ENCODE data around the gene CLEC4F. TPM values are rescaled to one million over a fixed set of nuclear protein-coding genes. Genes with fewer than 3 reads are reported as not detected.

Gene CLEC4F
- polyA plus RNA-seq, 1 donor (not counting 4 experiments of a cell fraction or from before 2014, with no cell fraction given): not detected

DNA sequence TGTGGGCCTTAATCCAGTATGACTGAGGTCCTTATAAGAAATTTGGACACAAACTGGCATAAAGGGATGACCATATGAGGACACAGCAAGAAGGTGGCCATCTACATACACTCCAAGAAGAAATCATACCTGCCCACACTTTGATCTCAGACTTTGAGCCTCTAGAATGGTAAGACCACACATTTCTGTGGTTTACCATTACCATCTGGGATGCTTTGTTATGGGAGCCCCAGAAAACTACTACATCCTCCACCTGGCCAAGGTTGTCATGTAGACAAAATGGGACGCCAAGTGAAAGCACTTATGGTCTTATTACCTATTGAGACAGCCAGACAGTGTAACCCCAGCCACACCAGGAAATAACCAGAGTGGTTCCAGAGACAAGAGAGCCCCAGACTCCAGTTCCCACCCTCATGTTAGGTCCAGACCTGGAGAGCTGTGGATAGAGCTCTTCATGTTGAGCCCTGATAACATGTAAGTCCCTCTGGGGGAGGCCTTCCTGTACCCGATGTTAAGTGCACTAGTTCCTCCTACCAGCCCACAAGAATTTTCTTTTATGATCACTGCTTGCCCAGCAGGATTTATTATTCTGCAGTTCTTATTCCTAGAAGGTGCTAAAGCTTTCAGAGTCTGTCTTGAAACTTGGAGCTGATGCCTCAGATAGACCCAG is 47.8 kb downstream of the CLEC4F start:
- H4K20me1 ChIP-seq (ENCODE audit: control insufficient read depth, extremely low read depth, insufficient read depth, low read length): no peaks in the 10 kb centered on the region
- H2AFZ ChIP-seq (ENCODE audit: control insufficient read depth, low read length): no peak overlapping the region
- DNase-seq (ENCODE audit: low read depth, low spot score) (no peak), FAIRE-seq (no peak)
- H3K36me3 ChIP-seq (ENCODE audit: control insufficient read depth in 2 of 2, extremely low read depth in 1 of 2, insufficient read depth in 2 of 2, low read length in 2 of 2): no peaks in the 10 kb centered on the region
- H3K4me3 ChIP-seq (ENCODE audit: control insufficient read depth in 2 of 3, extremely low read depth in 1 of 3, insufficient read depth in 2 of 3, low read depth in 1 of 3, low read length in 3 of 3): no peak overlapping the region
- dilution Hi-C loops (cut with MboI; ENCODE audit: extremely low pct_ligation_motif_present, low sequenced_read_pairs): no loop called here
- no peaks in the 10 kb centered on the region for H3K79me2 ChIP-seq (ENCODE audit: control insufficient read depth, insufficient read depth, low read length)
- H3K4me2 ChIP-seq (ENCODE audit: control insufficient read depth, extremely low read depth, insufficient read depth, low read depth, low read length): no peak overlapping the region
- no peak overlapping the region for H3K9ac ChIP-seq (ENCODE audit: control insufficient read depth, extremely low read depth, insufficient read depth, low read length)
- peaks cover 18% of the 10 kb centered on the region for H3K27me3 ChIP-seq (ENCODE audit: control insufficient read depth, extremely low read depth, insufficient read depth, low read length)
- no peaks in the 10 kb centered on the region for H3K9me3 ChIP-seq (ENCODE audit: control insufficient read depth, low read depth, low read length)
- H3K4me1 ChIP-seq (ENCODE audit: control insufficient read depth, extremely low read depth, insufficient read depth, low read length): peaks cover 5% of the 10 kb centered on the region
- TF ChIP-seq, protein P1, sequence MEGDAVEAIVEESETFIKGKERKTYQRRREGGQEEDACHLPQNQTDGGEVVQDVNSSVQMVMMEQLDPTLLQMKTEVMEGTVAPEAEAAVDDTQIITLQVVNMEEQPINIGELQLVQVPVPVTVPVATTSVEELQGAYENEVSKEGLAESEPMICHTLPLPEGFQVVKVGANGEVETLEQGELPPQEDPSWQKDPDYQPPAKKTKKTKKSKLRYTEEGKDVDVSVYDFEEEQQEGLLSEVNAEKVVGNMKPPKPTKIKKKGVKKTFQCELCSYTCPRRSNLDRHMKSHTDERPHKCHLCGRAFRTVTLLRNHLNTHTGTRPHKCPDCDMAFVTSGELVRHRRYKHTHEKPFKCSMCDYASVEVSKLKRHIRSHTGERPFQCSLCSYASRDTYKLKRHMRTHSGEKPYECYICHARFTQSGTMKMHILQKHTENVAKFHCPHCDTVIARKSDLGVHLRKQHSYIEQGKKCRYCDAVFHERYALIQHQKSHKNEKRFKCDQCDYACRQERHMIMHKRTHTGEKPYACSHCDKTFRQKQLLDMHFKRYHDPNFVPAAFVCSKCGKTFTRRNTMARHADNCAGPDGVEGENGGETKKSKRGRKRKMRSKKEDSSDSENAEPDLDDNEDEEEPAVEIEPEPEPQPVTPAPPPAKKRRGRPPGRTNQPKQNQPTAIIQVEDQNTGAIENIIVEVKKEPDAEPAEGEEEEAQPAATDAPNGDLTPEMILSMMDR (optimal IDR thresholded peaks at IDR 0.05 in 1 of 3, IDR thresholded peaks at IDR 0.05 in 1 of 3, conservative IDR thresholded peaks at IDR 0.05 in 1 of 3; ENCODE audit: extremely low read depth in 1 of 3, insufficient read depth in 2 of 3, low read length in 3 of 3): no peak
- no peak for TF ChIP-seq EZH2 (IDR thresholded peaks at IDR 0.05; ENCODE audit: low read length)
- H3K27ac ChIP-seq (ENCODE audit: control insufficient read depth, insufficient read depth, low read length): no peak overlapping the region
- H3K9me1 ChIP-seq (ENCODE audit: control insufficient read depth, extremely low read depth, insufficient read depth, low read length): no peaks in the 10 kb centered on the region

GRCh38 chr2:70771446-70771845 is 49.0 kb downstream of the CLEC4F start:
- H3K79me2 ChIP-seq (ENCODE audit: control insufficient read depth, insufficient read depth, low read length): no peaks in the 10 kb centered on the region
- TF ChIP-seq, protein P1 (optimal IDR thresholded peaks at IDR 0.05 in 1 of 3, IDR thresholded peaks at IDR 0.05 in 1 of 3, conservative IDR thresholded peaks at IDR 0.05 in 1 of 3; ENCODE audit: extremely low read depth in 1 of 3, insufficient read depth in 2 of 3, low read length in 3 of 3): no peak
- no peak for TF ChIP-seq EZH2 (IDR thresholded peaks at IDR 0.05; ENCODE audit: low read length)

More at GRCh38 chr2:70771446-70771845, 49.0 kb downstream of the CLEC4F start:
- no peak overlapping the region for H3K27ac ChIP-seq (ENCODE audit: control insufficient read depth, insufficient read depth, low read length)
- H3K36me3 ChIP-seq (ENCODE audit: control insufficient read depth in 2 of 2, extremely low read depth in 1 of 2, insufficient read depth in 2 of 2, low read length in 2 of 2): no peaks in the 10 kb centered on the region
- no peaks in the 10 kb centered on the region for H3K9me1 ChIP-seq (ENCODE audit: control insufficient read depth, extremely low read depth, insufficient read depth, low read length)
- no peak overlapping the region for H3K4me2 ChIP-seq (ENCODE audit: control insufficient read depth, extremely low read depth, insufficient read depth, low read depth, low read length)
- peaks cover 13% of the 10 kb centered on the region for H3K4me1 ChIP-seq (ENCODE audit: control insufficient read depth, extremely low read depth, insufficient read depth, low read length)
- H3K9me3 ChIP-seq (ENCODE audit: control insufficient read depth, low read depth, low read length): no peaks in the 10 kb centered on the region
- peaks cover 30% of the 10 kb centered on the region for H3K27me3 ChIP-seq (ENCODE audit: control insufficient read depth, extremely low read depth, insufficient read depth, low read length)
- DNase-seq (ENCODE audit: low read depth, low spot score): no peak
- FAIRE-seq: no peak
- H2AFZ ChIP-seq (ENCODE audit: control insufficient read depth, low read length): no peak overlapping the region
- H4K20me1 ChIP-seq (ENCODE audit: control insufficient read depth, extremely low read depth, insufficient read depth, low read length): peaks cover 2% of the 10 kb centered on the region
- dilution Hi-C loops (cut with MboI; ENCODE audit: extremely low pct_ligation_motif_present, low sequenced_read_pairs): no loop called here
- no peak overlapping the region for H3K9ac ChIP-seq (ENCODE audit: control insufficient read depth, extremely low read depth, insufficient read depth, low read length)
- H3K4me3 ChIP-seq (ENCODE audit: control insufficient read depth in 2 of 3, extremely low read depth in 1 of 3, insufficient read depth in 2 of 3, low read depth in 1 of 3, low read length in 3 of 3): no peak overlapping the region
